Measurements from ENCODE around the gene CLN5.
"Not testable (repeated sequence)": the region's sequence is repeated elsewhere in the genome, so short reads cannot be mapped to it uniquely, and the experiment has no call there.

Gene CLN5

DNA sequence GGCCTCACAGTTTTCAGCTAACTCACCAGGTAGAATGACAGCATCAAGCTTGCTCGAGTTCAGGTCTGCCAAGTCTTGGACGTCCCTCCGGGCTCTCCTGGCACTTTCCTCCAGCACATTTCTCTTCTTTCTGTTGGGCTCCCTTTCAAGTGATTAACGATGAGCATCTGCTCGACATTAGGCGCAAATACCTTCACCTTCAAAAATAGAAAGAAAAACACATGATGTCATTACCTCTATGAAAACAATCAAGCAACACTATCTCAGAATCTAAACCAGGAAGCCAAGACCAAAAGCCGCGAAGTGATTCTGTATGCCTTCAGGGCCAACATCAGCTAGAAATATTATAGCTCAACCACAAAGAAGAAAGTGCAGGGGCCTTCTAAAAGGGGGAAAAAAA lies 15.4 kb upstream of the CLN5 start:
- no peak for DNase-seq

DNA sequence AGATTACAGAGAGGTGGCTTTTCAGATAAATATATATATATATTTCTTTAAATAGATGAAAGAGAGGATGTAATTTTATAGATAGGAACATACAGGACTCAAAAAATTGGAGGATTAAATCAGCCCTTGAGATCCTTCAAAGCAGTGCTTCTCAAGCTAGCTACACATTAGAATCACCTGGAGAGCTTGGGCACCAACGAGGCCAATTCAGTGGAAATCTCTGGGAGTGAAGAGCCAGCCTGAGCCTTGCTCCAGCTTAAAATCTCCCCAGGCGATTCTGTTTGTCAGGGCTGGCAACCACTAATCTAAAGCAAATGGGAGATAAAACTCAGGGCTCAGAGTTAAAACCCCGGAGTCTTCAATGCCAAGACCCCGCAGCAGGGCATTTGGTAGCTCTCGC lies 15.0 kb upstream of the CLN5 start:
- no peak for DNase-seq

- DNase-seq, result peak; percentile 72 to 91 (median 88)
Observed at GRCh38 chr13:76980075-76980718, 11.7 kb upstream of the CLN5 start.

DNA sequence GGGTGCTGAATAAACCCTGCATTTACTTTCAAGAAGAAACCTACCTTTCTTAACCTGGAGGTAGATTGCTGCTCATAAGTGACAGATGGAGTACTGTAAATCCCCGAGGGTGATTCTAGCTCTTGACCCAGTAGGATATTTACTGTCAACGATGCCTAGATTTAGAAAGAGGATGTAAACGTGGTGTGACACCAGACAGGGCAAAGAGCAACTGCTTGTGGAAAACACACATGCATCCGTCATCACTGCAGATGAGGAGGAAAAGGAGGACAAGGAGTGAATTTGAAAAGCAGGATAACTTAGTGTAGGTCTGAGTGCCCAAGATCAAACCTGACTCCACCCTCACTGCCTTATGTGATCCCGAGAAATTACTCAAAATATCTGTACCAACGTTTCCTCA lies 9.8 kb upstream of the CLN5 start:
- peak; percentile 15 to 41 (median 28) for DNase-seq

GRCh38 chr13:76983676-76984075 lies 8.2 kb upstream of the CLN5 start:
- DNase-seq, result no peak

DNA sequence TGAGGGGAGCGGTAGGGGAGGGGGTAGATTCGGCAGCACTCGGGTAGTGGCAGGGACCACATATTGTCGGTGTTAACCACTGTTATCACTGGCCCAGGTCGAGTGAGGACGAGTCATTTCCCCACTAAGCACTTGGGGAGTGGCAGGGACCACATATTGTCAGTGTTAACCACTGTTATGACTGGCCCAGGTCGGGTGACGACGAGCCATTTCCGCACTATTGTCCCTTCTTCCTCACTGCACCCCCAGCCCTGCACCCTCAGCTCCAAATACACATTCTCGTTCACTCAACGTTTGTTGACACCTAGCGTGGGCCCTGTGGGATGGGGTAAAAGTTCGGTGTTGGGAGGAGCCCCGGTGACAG lies 467 bp upstream of the CLN5 start:
- DNase-seq, result peak; percentile 8 to 19 (median 12)

DNA sequence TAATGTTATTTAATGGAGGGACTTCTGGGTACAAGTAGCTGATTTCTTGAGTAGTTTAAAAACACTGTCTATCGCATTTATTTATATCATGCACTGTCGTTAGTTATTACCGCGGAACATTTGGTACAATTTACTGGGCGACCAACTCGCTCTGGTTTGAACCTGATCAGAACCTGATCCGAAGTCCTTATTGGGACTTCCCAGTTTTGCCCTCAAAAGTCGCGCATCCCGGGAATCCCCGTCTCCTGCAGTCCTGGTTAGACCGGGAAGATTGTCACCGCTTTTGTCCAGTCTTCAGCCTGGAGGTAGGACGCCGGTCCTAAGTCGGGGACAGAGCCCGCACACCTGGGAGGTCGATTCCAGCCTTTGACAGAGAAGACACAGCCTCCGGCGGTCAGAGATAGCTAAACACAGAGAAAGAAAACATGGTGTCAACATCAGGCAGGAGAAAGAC lies 694 bp downstream of the CLN5 start:
- peak; percentile 17 to 56 (median 42) for DNase-seq

DNA sequence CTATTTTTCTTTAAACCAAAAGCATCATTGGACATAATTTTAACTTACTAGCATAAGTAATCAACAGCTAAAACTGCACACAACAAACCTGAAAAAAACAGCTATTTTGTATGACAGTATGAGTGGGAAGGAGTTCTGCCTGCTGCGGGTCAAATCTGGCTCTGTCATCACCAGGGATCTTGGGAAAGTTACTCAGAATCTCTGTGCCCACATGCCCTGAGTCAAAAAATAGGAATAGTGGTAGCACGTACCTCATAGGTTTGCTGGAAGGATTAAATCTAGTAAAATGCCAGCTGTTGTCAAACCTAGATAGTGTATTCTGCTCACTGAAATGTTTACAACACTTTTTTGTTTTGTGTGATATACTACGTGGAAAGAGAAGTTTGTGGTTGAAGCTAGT lies 1.1 kb downstream of the CLN5 start:
- DNase-seq, result peak; percentile 55 to 81 (median 72)

- DNase-seq, result no peak
Observed at GRCh38 chr13:76993473-76993872, 1.6 kb downstream of the CLN5 start.

DNA sequence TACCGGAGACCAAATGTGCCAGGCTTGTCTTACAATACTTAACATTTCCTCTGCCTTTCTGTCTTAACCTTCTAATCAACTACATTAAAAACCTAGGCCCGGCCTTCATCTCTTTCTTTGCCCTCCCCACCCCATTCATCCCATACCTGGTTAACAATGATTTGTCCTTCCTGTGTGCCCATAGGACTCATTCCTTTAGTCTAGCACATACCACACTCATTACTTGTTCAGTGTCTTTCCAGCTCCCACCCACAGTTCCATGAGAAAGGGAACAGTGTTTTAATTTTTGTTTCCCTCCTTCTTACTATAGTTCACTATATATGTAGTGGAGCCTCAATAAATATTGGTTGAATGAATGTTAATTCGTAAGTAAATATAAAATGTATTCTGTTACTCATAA lies 2.4 kb downstream of the CLN5 start:
- DNase-seq, result no peak

- DNase-seq, result no peak
Observed at GRCh38 chr13:77000475-77000874, 8.6 kb downstream of the CLN5 start.

GRCh38 chr13:77001540-77001939 lies 9.7 kb downstream of the CLN5 start:
- no peak for DNase-seq

DNA sequence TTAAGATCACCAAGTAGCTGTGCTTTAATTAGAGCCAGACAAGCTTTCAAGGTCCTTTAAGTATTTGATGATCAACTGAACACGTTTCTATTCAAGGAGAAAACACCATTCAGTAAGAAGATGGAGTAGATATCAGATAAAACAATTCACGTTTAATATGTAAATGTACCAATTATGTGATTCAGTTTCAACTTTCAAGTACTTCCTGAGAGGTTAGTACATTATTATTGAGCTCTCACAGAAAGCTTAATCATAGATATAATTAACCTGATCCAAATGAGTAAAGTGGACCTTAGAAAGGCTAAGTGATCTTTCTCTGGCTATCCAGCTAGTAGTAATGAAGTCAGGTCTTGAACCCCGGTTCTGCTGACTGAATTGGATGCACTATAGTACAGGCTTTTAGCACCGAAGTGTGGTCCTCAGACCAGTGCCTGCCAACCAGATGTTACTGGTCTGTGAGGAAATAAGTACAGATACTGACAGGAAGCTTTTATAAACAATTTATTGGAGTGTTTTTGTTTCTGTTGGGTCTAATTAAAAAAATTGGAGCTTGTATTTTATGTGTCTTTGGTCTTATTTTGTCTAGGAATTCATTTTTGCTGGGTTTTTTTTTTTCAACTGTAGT lies 10.2 kb downstream of the CLN5 start:
- DNase-seq, result no peak

DNA sequence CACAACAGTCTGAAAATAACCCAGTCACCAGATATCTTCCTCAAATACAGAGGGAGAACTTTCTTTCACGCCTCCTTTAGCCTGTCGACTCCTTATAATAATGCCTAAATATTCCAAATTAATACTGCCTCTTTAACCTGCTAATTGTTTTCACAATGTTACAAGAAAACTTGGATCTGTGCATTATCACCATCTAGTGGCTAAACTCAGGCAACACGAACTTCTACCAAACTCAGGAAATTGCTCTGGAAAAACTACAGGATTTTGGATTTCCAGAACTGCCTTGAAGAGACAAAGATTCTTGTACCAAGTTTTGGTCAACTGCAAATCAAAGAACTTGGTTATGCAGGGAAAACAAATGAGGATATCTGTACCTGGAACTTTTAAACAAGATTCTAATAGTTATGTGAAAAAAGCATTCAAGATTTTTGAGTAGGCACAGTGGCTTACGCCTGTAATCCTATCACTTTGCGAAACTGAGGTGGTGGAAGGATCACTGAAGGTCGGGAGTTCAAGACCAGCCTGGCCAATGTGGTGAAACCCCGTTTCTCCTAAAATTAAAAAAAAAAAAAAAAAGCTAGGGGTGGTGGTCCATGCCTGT lies 10.8 kb downstream of the CLN5 start:
- peak in 3 of 4 experiments; percentile 20 to 48 (median 35) for DNase-seq

- not testable (repeated sequence) for DNase-seq
Observed at GRCh38 chr13:77008337-77008736, 16.5 kb downstream of the CLN5 start.

- no peak for DNase-seq
Observed at GRCh38 chr13:77009011-77009410, 17.1 kb downstream of the CLN5 start.

GRCh38 chr13:77009719-77010118 lies 17.8 kb downstream of the CLN5 start:
- not testable (repeated sequence) for DNase-seq

GRCh38 chr13:77013853-77014542 lies 22.1 kb downstream of the CLN5 start:
- no peak for DNase-seq

DNA sequence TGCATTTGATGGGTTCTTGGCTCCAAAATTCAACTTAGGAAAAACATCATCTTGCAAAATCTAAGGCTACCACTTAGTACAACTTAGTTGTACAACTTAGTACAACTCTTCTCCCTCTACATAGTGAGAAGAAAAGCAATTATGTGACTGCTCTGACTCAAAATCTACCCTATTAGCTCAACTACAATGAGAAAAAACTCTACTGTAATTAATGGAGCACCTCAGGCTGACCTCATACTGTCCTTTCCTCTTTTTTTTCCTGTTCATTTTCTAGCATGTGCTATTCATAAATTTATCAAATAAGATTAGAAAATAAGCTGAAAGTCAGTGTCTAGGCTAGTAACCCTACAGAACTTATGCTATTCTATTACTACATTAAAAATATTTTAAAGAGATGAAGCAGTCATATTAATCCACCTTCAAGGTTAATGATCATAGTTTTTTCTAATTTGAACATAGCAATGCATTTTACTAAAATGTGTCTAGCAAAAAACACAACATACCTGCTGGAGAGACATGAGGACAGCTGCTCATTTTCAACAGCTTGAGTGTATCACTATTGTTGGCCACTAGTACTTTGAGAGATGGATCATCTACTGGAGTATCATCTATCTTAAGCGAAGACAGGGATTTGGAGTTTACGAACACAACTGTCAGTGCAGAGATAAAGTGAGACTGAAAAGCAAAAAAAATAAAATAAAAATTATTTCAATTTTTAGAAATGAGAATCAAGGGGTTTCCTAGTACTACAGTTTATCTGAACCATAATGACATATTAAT lies 23.2 kb downstream of the CLN5 start:
- no peak for DNase-seq

DNA sequence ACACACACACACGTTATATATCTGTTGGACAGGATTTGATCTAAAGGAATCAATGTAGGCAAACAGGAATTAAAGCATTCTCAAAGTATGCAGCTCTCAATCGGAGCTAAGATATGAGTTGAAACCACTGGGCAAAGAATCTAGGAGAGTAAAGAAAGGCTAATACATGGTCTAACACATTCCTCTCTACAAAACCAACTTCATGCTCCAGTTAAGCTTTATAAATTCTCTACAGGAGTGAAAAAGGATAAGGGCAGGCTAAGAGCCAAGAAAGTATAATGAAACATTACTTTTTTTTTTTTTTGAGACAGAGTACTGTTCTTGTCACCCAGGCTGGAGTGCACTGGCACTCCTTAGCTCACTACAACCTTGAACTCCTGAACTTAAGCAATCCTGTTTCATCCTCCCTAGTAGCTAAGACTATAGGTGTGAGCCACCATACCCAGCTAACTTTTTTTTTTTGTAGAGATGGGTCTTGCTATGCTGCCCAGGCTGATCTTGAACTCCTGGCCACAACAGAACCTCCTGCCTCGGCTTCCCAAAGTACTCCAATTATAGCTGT lies 24.5 kb downstream of the CLN5 start:
- no peak for DNase-seq

DNA sequence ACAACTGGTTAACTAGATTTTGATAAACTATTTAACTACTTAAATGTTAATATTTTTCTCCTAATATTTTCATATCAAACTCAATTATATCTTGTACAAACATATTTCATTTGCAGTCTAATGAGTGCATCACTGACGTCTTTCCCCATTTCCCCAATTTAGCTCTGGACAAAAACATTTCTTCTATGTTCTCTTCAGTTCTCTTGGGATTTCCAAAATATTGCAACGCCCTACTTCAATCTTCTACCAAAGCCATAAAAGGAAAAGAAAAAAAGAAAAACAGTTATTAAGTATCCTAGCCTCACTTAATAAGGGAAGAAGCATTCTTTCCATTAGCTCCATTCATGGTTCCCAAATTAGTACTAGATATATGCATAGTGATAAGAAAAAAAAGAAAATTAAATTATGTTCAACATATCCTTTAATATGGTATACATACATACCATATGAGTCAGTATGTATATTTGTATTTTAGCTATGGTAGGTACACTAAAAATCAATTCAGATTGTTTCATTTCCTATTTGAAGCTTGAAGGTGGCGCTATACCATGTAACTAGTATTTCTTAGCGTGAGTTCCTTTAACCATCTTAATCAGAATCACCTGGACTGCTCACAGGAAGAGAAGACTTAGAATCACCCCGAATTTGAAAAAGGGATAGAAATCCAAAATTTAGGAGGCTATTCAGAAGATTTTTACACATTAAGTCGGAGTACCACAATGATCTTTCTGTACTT lies 25.2 kb downstream of the CLN5 start:
- DNase-seq, result no peak

DNA sequence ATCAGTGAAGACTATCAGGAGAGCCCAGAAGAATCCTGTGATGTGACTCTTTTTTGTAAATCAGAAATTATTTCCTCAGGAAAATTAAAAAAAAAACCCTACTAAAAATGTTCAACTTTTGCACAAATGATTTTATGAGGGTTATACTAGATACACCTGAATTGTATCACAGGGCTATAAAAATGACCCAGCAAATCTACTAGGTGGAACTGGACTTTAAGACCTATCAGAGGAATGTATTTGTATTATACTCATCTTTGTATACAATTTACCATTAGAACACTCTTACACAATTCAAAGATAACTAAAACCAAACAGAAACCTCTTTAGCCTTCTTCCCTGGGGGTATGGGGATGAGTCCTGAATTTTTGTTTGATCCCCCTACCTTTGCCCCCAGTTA lies 27.9 kb downstream of the CLN5 start:
- DNase-seq, result no peak
